Sigmoid colon (tissue), 7 donors: Measurements from ENCODE around the gene TSPOAP1. TPM values are rescaled to one million over a fixed set of nuclear protein-coding genes. Genes with fewer than 3 reads are reported as not detected.

ENCODE experiments used
- DNase-seq: peaks from one replicate; pipeline ENCODE4 v3.0.0-alpha.2; 2019
- H3K27ac ChIP-seq, 4 donors: fragments of 200-600 bp; sonication (generic); one replicate each; pipeline ENCODE4 v1.5.1; 2016 to 2019; ENCODE audit warnings: mild to moderate bottlenecking in 1 of 4
- H3K27me3 ChIP-seq, 3 donors: fragments of 200-600 bp; sonication (generic); one replicate each; pipeline ENCODE4 v1.5.1; 2019; ENCODE audit warnings: mild to moderate bottlenecking in 1 of 3
- H3K36me3 ChIP-seq, 4 donors: fragments of 200-600 bp; sonication (generic); one replicate each; pipeline ENCODE4 v1.5.1; 2016 to 2019
- H3K4me1 ChIP-seq, 4 donors: fragments of 200-600 bp; sonication (generic); one replicate each; pipeline ENCODE4 v1.5.1; 2017 to 2019
- H3K4me3 ChIP-seq, 4 donors: fragments of 200-600 bp; sonication (generic); one replicate each; pipeline ENCODE4 v1.5.1; 2017 to 2019; ENCODE audit warnings: mild to moderate bottlenecking in 2 of 4, moderate library complexity in 1 of 4
- H3K9me3 ChIP-seq, 4 donors: fragments of 200-600 bp in 3 of 4; sonication (generic) in 3 of 4; one replicate each; pipeline versions ENCODE4 v1.5.1 to v1.6.1; 2013 to 2019
- EP300 ChIP-seq, 4 donors: sonication (generic); formaldehyde crosslinking; IDR thresholded peaks; one replicate each; pipeline ENCODE4 v1.6.1; 2017; ENCODE audit warnings: antibody characterized with exemption in 4 of 4
- POLR2A ChIP-seq, 2 donors: fragments of 450-650 bp; IDR thresholded peaks; one replicate each; pipeline ENCODE4 v1.6.1; 2016; ENCODE audit warnings: antibody characterized with exemption in 2 of 2, mild to moderate bottlenecking in 2 of 2, moderate library complexity in 2 of 2
- POLR2AphosphoS5 ChIP-seq, 4 donors: sonication (generic); formaldehyde crosslinking; IDR thresholded peaks; one replicate each; pipeline ENCODE4 v1.6.1; 2017; ENCODE audit warnings: antibody characterized with exemption in 4 of 4
- WGBS, 2 donors: extraction: QIAGEN DNeasy Blood & Tissue Kit; methylation state at CpG; one replicate each; pipeline ENCODE4 v1.1.7; 2013; 5-methylcytosine and 5-hydroxymethylcytosine counted together
- intact Hi-C: fragments of 100-400 bp; cut with DNase I; formaldehyde crosslinking; loops from one replicate; pipeline ENCODE4 v1.15.1; 2023
- polyA plus RNA-seq, 3 donors: library from polyadenylated mRNA; stranded (reverse); fragments of 200-250 nt; gene quantifications; one replicate each; pipeline ENCODE4 v1.2.3, GENCODE V29; 2013
- total RNA-seq, 4 donors: library from RNA; depleted of rRNA; stranded (reverse); fragments of >200 nt; gene quantifications; one replicate each; pipeline ENCODE4 v1.1.0, GENCODE V29; 2016
- TF ChIP-seq, protein P1 (sequence below), 4 experiments: fragments of 450-650 bp in 3 of 4; fragments of 200-600 bp in 1 of 4; IDR thresholded peaks; one replicate each; pipeline ENCODE4 v1.5.1; 2016 to 2019; ENCODE audit warnings: antibody characterized with exemption in 4 of 4, mild to moderate bottlenecking in 3 of 4, moderate library complexity in 2 of 4
- donor health status: healthy with polysubstance abuse.
- donor health status: Bipolar disorder and iron deficiency.
- donor health status: healthy.

TSPOAP1 gene
- total and polyA plus RNA-seq, 7 donors: 0.69 to 28.4 (median 12.5) TPM

DNA sequence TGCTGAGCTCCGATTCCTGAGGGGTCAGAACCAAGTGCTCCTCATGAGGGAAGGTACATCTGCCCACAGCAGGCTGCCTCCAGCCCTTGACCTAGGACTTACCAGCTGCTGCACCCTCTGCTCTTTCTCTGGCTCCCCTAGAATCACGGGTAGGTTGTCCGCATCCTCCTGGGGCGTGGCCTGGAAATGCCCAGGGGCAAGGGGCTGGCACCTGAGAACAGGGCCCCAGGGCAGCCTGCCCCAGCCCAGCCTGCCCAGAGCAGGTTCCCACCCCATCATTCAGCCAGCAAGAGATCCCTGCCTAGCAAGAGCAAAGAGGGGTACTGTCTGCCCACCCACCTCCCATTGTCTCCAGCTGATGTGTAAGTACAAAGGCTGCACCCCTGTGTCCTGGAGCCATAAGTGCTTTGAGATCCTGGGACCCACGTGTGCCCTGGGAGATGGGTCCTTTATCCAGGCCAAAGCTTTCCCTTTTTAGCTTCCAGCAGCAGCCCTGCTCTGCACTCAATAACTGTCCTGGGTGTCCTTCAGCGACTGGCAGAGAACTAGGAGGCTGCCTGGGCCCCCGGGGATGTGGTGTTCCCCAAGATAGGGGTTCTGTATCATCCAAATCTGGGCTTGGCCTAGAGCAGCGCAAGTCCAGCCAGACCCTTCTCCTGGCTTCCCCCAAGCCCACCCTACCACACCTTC, 5.1 kb downstream of the TSPOAP1 start:
- Histone ChIP-seq H3K36me3 (peaks cover 0 to 8% (median 0%) of the 10 kb centered on the region in 4 donors), H3K4me3 (peak overlapping the region; percentile 60 to 94 (median 73)), H3K27ac (peak overlapping the region; percentile 65 to 80 (median 75)), H3K4me1 (peaks cover 0 to 26% (median 22%) of the 10 kb centered on the region in 4 donors), H3K27me3 (peaks cover 0 to 6% (median 0%) of the 10 kb centered on the region in 3 donors), H3K9me3 (no peaks in the 10 kb centered on the region)
- DNase-seq: no peak
- intact Hi-C loops: loop anchor here (2.0 to 5.0 kb wide), 4 partner anchors 29 to 189 kb away; partner anchors contain the start of genes MKS1, MTMR4, RNF43 and SUPT4H1
- 63 to 83% methylated on average over 8 of the region's 8 CpGs for WGBS, 2 donors
- TF ChIP-seq POLR2A (IDR thresholded peaks at IDR 0.05) (no peak), EP300 (IDR thresholded peaks at IDR 0.05) (no peak)
- TF ChIP-seq, protein P1, sequence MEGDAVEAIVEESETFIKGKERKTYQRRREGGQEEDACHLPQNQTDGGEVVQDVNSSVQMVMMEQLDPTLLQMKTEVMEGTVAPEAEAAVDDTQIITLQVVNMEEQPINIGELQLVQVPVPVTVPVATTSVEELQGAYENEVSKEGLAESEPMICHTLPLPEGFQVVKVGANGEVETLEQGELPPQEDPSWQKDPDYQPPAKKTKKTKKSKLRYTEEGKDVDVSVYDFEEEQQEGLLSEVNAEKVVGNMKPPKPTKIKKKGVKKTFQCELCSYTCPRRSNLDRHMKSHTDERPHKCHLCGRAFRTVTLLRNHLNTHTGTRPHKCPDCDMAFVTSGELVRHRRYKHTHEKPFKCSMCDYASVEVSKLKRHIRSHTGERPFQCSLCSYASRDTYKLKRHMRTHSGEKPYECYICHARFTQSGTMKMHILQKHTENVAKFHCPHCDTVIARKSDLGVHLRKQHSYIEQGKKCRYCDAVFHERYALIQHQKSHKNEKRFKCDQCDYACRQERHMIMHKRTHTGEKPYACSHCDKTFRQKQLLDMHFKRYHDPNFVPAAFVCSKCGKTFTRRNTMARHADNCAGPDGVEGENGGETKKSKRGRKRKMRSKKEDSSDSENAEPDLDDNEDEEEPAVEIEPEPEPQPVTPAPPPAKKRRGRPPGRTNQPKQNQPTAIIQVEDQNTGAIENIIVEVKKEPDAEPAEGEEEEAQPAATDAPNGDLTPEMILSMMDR (IDR thresholded peaks at IDR 0.05): no peak

DNA sequence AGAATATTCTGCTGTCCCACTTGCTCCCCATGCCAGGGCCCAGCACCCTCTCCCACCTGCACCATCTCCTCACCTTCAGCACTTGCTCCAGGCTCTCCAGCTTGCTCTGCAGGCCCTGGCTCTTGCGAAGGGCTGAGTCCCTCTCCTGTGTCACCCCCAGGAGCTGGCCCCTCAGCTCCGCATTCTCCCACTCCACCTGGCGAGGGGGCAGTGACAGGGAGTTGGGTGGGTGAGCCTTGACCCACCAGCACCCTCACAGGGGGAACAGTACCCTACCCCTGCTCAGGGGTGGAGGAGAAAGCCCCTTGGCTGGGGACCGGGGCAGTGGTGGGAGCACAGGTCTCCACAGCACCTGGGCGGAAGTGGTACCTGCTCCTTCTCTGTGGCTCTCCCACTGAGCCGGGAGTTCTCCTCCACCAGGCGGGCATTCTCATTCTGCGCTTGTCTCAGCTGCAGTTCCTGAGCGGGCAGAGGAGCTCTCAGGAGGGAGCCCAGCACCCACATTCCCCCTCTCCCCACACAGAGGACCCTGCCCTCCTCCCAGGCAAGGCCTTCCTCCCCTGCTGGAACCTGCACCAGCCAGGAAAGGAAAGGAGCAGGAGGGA, 5.9 kb downstream of the TSPOAP1 start:
- WGBS, 2 donors: 97 to 98% methylated on average over 9 of the region's 9 CpGs
- Histone ChIP-seq H3K27ac (no peak overlapping the region), H3K27me3 (peaks cover 0 to 6% (median 0%) of the 10 kb centered on the region in 3 donors), H3K4me3 (no peak overlapping the region), H3K9me3 (no peaks in the 10 kb centered on the region), H3K4me1 (peaks cover 0 to 26% (median 22%) of the 10 kb centered on the region in 4 donors), H3K36me3 (peaks cover 0 to 8% (median 0%) of the 10 kb centered on the region in 4 donors)
- DNase-seq: no peak
- no peak for TF ChIP-seq EP300 (IDR thresholded peaks at IDR 0.05)
- TF ChIP-seq, protein P1 (IDR thresholded peaks at IDR 0.05): no peak
- no peak for TF ChIP-seq POLR2A (IDR thresholded peaks at IDR 0.05)
- no peak for TF ChIP-seq POLR2AphosphoS5 (IDR thresholded peaks at IDR 0.05)
- intact Hi-C loops: loop anchor here (5.0 kb wide), 3 partner anchors 95 to 190 kb away; partner anchors contain the start of genes MKS1, MTMR4 and RNF43

DNA sequence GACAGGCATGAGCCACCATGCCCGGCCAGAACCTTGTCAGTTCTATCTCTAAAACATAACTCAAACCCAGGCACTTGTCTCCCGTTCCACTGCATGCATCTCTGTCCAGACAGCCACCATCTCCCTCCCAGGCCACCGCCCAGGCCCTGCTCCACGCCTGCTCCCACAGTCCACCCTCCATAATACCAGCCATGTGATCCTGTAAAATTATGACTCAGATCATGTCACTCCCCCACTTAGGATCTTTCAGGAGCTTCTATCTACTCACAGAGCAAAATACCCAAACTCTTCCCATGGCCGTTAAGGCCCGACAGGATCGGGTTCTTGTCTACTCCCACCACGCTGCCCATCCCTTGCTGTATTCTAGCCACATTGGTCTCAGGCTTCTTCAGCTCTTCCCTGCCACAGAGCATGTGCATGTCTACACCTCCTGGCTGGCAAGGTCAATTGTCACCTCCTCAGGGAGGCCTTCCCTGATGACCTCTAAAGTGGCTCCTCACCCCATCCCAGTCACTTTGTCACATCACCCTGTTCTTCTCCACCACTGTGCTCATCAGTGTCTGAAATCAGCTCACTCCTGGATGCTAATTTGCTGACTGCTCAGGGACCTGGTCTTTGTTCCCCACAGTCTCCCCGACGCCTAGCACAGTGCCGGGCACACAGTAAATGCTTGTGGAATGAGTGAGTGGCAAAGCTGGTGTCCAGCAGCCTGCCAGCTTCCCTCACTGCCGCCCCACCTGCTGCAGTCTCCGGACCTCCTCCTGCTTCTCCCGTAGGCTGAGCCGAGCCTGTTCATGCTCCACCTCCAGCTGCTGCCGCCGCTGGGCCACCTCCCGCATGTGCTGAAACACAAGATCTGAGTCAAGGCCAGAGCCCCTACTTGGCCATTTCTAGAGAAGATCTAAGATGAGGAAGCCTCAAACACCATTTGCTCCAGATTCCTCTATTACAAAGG, 6.7 kb downstream of the TSPOAP1 start:
- Histone ChIP-seq H3K27me3 (peaks cover 0 to 6% (median 0%) of the 10 kb centered on the region in 3 donors), H3K36me3 (peaks cover 0 to 8% (median 0%) of the 10 kb centered on the region in 4 donors), H3K27ac (no peak overlapping the region), H3K4me3 (no peak overlapping the region), H3K9me3 (no peaks in the 10 kb centered on the region), H3K4me1 (peaks cover 0 to 26% (median 22%) of the 10 kb centered on the region in 4 donors)
- intact Hi-C loops: loop anchor here (5.0 kb wide), 3 partner anchors 95 to 190 kb away; partner anchors contain the start of genes MKS1, MTMR4 and RNF43
- 92 to 95% methylated on average over 18 of the region's 18 CpGs for WGBS, 2 donors
- no peak for DNase-seq
- TF ChIP-seq, protein P1 (IDR thresholded peaks at IDR 0.05): no peak
- TF ChIP-seq POLR2AphosphoS5 (IDR thresholded peaks at IDR 0.05) (no peak), POLR2A (IDR thresholded peaks at IDR 0.05) (no peak), EP300 (IDR thresholded peaks at IDR 0.05) (no peak)

DNA sequence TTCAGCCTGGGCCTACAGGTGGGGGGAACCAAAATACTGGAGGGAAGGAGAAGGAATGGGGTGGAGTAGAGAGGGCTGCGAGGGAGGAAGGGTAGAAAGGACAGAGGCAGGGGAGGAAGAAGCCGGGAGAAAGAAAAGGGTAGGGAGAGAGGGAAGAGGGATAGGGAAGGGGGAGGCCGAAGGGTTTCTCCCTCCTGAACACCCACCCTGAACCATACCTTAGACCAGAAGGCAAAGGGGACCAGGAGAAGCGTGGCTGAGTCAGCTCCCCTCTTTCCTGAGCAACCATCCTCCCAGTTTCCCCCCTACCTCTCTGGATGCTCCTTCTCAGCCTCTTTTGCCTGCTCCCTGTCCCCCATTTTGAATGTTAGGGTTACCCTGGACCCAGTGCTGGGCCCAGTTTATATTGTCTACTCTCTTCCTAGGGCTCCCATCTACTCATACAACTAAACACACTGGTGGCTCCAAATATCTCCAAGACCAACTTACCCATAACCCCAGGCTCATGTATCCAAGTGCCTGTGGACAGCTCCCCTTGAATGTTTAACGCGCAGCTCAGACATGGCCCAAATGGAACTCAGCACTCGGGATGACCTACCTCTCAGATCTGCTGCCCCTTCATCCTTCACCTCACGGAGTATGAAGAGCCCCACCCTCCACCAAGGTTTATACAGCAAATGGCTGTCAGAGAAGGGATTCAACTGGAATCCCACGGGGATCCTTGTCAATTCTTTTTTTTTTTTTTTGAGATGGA, 7.8 kb downstream of the TSPOAP1 start:
- H3K36me3 ChIP-seq: peaks cover 0 to 8% (median 0%) of the 10 kb centered on the region in 4 donors
- TF ChIP-seq, protein P1 (IDR thresholded peaks at IDR 0.05): no peak
- no peak for TF ChIP-seq POLR2A (IDR thresholded peaks at IDR 0.05)
- no peak for TF ChIP-seq EP300 (IDR thresholded peaks at IDR 0.05)
- TF ChIP-seq POLR2AphosphoS5 (IDR thresholded peaks at IDR 0.05): no peak
- H3K27me3 ChIP-seq: peaks cover 0 to 6% (median 0%) of the 10 kb centered on the region in 3 donors
- intact Hi-C loops: loop anchor here (5.0 kb wide), 3 partner anchors 97 to 192 kb away; partner anchors contain the start of genes MKS1, MTMR4 and RNF43
- peak; percentile 27 for DNase-seq
- H3K4me1 ChIP-seq: peaks cover 0 to 26% (median 22%) of the 10 kb centered on the region in 4 donors
- H3K27ac ChIP-seq: no peak overlapping the region
- no peak overlapping the region for H3K4me3 ChIP-seq
- WGBS, 2 donors: 94 to 95% methylated on average over 9 of the region's 9 CpGs
- no peaks in the 10 kb centered on the region for H3K9me3 ChIP-seq
